Activated T-cell treated with anti-CD3 and anti-CD28 coated beads, Interleukin-2, amount 50 U/mL, for 4 hours (primary cell): ENCODE data around the gene PSENEN. TPM values are rescaled to one million over a fixed set of nuclear protein-coding genes. Genes with fewer than 3 reads are reported as not detected.
"Not testable (repeated sequence)": the region's sequence is repeated elsewhere in the genome, so short reads cannot be mapped to it uniquely, and the experiment has no call there.

Experiments
- ATAC-seq, 2 donors: fragments of 200-7000 bp; cut with Tn5 transposase; one replicate each; pipeline ENCODE4 v1.10.0; 2021
- DNase-seq: peaks from one replicate; pipeline ENCODE4 v3.0.0-alpha.2; 2020
- H3K27me3 Mint-ChIP-seq: one replicate; pipeline ENCODE4 v1.8.0; 2021; ENCODE audit warnings: low read depth, mixed read lengths
- H3K36me3 Mint-ChIP-seq: one replicate; pipeline ENCODE4 v1.8.0; 2022; ENCODE audit warnings: mixed read lengths; ENCODE audit not compliant: insufficient read depth
- H3K4me1 Mint-ChIP-seq: one replicate; pipeline ENCODE4 v1.8.0; 2021; ENCODE audit warnings: low read depth, mixed read lengths
- H3K4me3 Mint-ChIP-seq: one replicate; pipeline ENCODE4 v1.8.0; 2021; ENCODE audit warnings: mild to moderate bottlenecking, moderate library complexity, mixed read lengths
- H3K9me3 Mint-ChIP-seq: one replicate; pipeline ENCODE4 v1.8.0; 2021; ENCODE audit warnings: mixed read lengths
- total RNA-seq, 3 donors: library from RNA; stranded (reverse); gene quantifications; one replicate each; pipeline ENCODE4 v1.2.1, GENCODE V29; 2021

Gene PSENEN
- total RNA-seq, 3 donors from 2014 or later: 46.1 to 49.3 (median 47.9) TPM

DNA sequence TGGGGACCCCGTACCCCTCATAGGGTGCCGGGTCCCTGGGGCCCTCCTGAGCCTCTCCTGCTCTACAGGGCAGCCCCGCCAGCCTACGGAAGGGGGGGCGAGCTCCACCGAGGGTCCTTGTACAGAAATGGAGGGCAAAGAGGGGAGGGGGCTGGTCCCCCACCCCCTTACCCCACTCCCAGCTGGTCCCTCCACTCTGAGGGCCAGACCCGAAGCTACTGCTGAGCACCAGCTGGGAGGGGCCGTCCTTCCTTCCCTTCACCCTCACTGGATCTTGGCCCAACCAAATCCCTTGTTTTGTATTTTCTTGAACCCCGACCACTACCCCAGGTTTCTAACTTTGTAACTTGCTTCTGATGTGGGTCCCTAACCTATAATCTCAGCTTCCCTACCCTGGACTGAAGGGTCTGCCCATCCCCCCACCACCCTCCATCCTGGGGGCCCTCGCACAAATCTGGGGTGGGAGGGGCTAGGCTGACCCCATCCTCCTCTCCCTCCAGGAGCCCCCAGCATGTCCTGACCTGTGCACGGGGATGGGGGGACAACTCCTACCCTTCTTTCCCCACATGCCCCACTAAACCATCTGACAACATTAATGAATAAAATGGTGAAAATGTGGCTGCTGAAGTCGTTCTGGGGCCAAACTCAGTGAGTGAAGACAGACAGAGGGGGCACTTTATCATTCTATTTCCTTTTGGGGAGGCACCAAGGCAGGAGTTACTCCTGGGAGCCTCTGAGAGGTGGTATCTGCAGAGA lies 42.9 kb downstream of the PSENEN start:
- Mint-ChIP-seq H3K27me3 (no peaks in the 10 kb centered on the region), H3K4me1 (no peaks in the 10 kb centered on the region), H3K36me3 (peaks cover under 1% of the 10 kb centered on the region), H3K9me3 (no peaks in the 10 kb centered on the region), H3K4me3 (no peak overlapping the region)
- ATAC-seq (no peak), DNase-seq (no peak)

DNA sequence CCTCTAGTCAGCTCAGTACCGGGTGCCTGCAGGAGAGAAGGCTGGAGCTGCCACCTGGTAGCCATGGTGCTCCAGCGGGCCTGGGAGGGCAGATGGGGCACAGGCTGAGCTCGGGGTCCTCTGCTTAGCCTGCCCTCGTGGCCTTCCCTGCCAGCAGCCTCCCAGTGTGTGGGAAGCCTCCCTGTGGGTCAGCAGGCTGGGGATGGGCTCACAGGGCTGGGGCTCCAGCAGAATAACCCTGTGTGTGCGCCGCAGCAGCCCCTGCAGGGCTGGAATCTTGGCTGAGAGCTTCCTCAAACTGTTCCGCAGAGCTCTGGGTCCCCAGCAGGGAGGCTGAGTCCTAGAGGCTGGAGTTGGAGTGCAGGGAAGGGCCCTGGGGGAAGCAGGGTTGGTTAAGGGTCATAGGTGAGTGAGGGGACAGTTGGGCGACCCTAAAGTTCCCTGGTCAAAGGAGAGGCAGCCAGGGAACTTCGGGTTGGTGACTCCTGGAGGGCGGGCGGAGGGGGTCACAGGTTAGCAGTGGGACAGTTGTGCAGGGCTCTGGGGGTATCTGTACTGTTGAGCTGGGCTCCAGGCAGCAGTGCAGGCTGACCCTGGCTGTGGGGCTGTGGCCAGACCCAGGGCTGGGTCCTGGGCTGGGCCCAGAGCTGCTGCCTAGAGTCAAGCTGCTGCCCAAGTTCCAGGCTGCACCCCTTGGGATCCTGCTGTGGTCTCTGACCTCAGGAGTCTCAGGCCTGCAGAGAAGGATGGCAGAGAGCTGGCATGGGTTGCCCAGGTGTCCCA lies 43.9 kb downstream of the PSENEN start:
- ATAC-seq (no peak), DNase-seq (no peak)
- Mint-ChIP-seq H3K4me3 (no peak overlapping the region), H3K9me3 (no peaks in the 10 kb centered on the region), H3K27me3 (peaks cover 5% of the 10 kb centered on the region), H3K4me1 (no peaks in the 10 kb centered on the region), H3K36me3 (no peaks in the 10 kb centered on the region)

DNA sequence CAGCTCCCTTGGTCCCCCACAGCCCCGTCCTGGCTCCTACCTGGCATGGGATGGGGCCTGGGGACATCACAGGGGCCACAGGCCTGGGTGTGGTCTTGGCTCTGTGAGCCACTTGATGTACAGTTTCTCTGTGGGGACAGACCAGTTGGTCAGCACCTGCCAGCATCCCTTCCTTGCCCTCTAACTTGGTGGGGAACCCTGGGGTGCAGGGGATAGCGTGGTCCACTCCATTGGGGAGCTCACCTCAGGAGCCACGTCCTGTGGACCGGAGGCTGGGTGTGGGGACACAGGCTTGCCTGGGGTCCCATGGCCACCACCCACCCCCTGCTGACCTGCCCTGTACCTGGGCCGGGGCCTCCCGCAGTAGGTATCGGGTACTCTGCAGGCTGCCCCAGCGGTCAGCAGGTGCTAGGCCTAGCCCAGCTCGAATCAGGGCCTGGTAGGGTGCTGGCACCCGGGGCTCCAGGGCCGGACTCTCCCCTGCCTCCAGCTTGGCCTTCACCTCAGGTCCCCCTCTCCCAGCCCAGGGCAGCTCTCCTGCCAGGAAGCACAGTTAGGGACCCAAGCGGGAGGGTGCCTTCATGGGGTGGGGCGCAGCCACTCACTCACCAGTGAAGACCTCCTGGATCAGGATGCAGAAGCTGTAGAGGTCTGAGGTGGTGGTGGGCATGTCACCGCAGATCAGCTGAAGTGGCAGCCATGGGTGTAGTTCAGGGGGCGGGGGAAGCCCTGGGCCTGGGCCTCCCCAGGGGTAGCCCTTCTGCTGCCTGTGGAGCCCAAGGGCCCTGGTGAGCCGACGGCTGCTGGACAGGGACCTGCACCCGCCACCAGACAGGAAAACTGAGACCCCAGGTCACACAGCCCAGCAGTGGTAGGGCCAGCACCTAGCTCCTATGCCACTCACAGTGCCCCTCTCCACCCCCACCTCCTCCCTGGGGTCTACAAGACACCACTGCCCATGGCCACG lies 44.8 kb downstream of the PSENEN start:
- Mint-ChIP-seq H3K9me3 (no peaks in the 10 kb centered on the region), H3K4me3 (no peak overlapping the region), H3K27me3 (peaks cover 5% of the 10 kb centered on the region), H3K4me1 (no peaks in the 10 kb centered on the region), H3K36me3 (no peaks in the 10 kb centered on the region)
- DNase-seq (no peak), ATAC-seq (no peak)

DNA sequence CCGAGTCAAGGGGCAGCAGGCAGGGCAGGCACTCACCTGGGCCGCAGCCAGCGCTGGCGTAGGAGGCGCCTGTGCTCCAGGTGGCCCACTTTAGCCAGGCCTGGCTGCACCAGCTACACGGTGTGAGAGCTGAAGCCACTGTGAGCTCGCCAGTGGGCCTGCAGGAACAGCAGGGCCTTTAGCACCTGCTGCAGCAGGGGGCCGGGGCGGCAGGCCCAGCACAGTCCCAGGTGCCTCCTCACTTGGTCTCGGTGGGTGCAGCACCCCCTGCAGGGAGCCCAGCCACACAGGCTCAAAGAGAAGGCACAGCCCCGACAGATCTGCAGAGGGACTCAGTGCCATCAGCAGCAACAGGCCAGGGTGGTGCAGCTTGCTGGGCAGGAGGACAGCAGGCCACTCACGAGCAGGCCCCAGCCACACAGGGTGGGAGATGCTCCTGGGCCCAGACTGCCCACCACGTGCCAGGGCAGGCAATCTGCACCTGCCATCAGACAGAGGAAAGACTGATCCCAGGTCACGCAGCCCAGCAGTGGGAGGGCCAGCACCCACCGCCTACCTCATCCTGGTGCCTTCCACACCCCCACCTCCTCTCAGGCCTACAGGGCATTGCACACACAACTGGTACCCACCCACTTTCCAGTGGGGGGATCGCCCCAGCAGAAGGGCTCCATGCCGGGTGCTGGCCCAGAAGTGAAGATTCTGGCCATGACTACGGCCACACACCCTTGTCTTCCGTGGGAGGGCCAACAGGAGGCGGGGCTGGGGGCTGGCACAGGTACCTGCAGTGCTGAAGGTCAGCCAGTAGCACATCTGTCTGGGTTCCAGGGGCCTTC lies 45.7 kb downstream of the PSENEN start:
- DNase-seq (no peak), ATAC-seq (peak; percentile 27 to 49)
- no peaks in the 10 kb centered on the region for H3K36me3 Mint-ChIP-seq
- peaks cover 10% of the 10 kb centered on the region for H3K27me3 Mint-ChIP-seq
- no peaks in the 10 kb centered on the region for H3K9me3 Mint-ChIP-seq
- H3K4me3 Mint-ChIP-seq: no peak overlapping the region
- no peaks in the 10 kb centered on the region for H3K4me1 Mint-ChIP-seq

DNA sequence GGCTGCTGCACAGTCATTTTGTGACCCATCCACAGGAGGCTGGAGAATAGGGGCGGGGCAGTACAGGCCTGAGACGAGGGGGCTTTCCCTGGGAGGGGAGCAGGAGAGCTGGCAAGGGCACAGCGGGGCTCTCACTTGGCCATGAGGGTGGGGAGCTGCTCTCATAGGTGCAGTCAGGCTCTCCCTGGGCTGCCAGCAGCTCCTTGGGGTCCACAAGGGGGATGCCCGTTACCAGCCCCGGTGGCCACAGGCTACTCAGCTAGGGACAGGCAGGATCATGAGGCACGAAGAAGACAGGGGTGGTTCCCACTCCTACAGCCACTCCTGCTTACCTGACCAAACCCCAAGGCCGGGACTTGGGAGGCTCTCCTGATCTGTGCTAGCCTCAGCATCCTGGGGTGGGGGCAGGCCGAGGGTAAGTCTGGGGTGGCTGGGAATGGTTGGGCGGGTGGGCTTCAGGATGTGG lies 46.4 kb downstream of the PSENEN start:
- H3K27me3 Mint-ChIP-seq: peaks cover 17% of the 10 kb centered on the region
- DNase-seq (no peak), ATAC-seq (no peak)

DNA sequence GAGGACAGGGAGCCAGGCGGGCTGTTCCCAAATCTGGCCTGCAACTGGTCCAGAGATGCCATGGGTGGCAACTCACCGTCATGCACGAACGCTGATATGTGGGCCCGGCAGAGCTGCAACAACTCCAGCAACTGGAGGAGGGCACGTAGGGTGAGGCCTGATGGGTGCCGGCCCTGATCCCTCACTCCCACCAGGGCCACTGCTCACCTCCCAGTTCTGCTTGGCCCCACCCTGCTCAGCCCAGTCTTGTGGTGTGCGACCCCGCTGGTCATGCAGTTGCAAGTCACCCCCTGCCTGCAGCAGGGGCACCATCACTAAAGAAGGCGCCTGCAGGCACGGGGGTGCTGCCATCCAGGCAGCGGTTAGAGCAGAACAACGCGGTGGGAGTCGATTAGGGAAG lies 46.9 kb downstream of the PSENEN start:
- Mint-ChIP-seq H3K4me3 (no peak overlapping the region), H3K36me3 (no peaks in the 10 kb centered on the region), H3K4me1 (no peaks in the 10 kb centered on the region), H3K27me3 (peaks cover 21% of the 10 kb centered on the region), H3K9me3 (no peaks in the 10 kb centered on the region)
- no peak for DNase-seq
- no peak for ATAC-seq

More for the DNA sequence above, 46.4 kb downstream of the PSENEN start:
- Mint-ChIP-seq H3K4me1 (no peaks in the 10 kb centered on the region), H3K36me3 (no peaks in the 10 kb centered on the region), H3K9me3 (no peaks in the 10 kb centered on the region), H3K4me3 (no peak overlapping the region)

DNA sequence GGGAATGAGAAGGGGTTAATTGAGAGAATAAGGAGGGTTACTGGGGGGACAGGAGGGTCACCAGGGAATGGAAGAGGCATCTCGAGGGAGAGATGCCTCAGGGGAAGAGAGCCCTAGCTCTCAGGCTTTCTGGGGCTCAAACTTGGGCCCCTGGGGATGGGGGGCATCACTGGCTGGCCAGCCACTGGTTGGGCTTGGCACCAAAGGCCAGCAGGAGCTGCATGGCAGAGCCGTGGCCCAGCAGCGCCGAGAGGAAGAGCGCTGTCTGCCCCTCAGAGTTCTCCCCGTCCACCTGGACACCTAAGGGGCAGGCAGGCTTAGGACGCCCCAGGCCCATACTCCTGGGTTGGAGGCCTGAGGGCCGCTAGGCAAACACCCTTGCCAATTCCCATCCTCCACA lies 47.4 kb downstream of the PSENEN start:
- DNase-seq: no peak
- H3K9me3 Mint-ChIP-seq: no peaks in the 10 kb centered on the region
- no peak overlapping the region for H3K4me3 Mint-ChIP-seq
- ATAC-seq: no peak
- peaks cover 26% of the 10 kb centered on the region for H3K27me3 Mint-ChIP-seq
- H3K4me1 Mint-ChIP-seq: no peaks in the 10 kb centered on the region
- no peaks in the 10 kb centered on the region for H3K36me3 Mint-ChIP-seq

DNA sequence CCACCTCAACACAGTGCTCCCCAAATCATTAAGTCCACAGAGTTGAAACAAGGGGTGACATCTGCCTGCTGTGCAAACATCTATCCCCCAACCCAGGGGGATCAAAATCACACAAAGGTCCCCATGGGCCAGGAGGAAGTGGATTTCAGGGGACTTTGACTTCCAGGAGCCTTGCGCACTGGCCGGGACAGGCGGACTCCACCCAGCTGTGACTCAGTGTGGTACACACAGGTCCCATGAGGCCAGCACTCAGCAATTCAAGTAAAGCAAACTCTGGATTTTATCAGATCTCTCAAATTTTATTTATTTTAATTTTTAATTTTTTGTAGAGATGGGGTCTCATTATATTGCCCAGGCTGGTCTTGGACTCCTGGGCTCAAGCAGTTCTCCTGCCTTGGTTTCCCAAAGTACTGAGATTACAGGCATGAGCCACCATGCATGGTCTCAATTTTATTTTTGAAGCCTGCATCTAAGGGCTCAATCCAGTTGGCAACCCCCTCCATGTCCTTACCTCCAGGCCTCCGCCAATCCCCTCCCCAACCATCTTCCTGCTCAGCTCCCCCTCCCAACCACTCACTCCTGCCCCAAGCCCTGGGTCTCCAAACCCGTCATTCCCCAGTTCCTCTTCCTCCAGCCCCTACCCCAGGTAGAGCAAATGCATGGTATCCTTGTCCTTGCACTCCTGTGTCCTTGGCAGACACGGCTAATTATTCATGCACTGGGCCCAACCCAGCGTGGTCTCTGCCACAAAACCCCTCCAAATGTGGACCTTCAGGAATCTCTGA lies 48.1 kb downstream of the PSENEN start:
- no peaks in the 10 kb centered on the region for H3K9me3 Mint-ChIP-seq
- H3K4me1 Mint-ChIP-seq: no peaks in the 10 kb centered on the region
- no peaks in the 10 kb centered on the region for H3K36me3 Mint-ChIP-seq
- peaks cover 31% of the 10 kb centered on the region for H3K27me3 Mint-ChIP-seq
- no peak for DNase-seq
- H3K4me3 Mint-ChIP-seq: no peak overlapping the region
- ATAC-seq: no peak

DNA sequence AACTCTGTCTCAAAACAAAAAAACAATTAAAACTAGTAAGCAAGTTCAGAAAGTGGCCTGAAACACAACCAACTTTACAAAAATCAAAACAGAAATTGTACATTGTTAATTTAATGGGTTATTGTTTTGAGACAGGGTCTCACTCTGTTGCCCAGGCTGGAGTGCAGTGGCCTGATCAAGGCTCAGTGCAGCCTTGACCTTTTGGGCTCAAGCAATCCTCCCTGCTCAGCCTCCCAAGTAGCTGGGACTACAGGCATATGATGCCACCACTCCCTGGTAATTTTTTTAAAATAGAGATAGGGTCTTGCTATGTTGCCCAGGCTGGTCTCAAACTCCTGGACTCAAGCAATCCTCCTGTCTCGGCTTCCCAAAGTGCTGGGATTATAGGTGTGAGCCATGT lies 50.1 kb downstream of the PSENEN start:
- not testable (repeated sequence) for H3K9me3 Mint-ChIP-seq, H3K4me1 Mint-ChIP-seq, ATAC-seq, DNase-seq, H3K4me3 Mint-ChIP-seq, H3K36me3 Mint-ChIP-seq
- H3K27me3 Mint-ChIP-seq: peaks cover 36% of the 10 kb centered on the region

Other genes starting within 250 kb of the PSENEN start
- gene DMKN, start 232.0 kb upstream of the PSENEN start, total RNA-seq: 1 to 10 TPM in 1 of 3 donors, under 1 TPM in 2; 0.49 to 1.3 (median 0.95) TPM
- gene SBSN, start 217.3 kb upstream of the PSENEN start, total RNA-seq: not detected
- gene GAPDHS, start 212.2 kb upstream of the PSENEN start, total RNA-seq: not detected
- 100 to 1,000 TPM; 111 to 148 (median 115) TPM for gene TMEM147, start 200.0 kb upstream of the PSENEN start, total RNA-seq
- gene ATP4A, start 182.0 kb upstream of the PSENEN start, total RNA-seq: not detected
- gene PMIS2, start 159.5 kb upstream of the PSENEN start, total RNA-seq: not detected
- gene HAUS5, start 132.9 kb upstream of the PSENEN start, total RNA-seq: 10 to 100 TPM; 39.2 to 48.1 (median 41.3) TPM
- 100 to 1,000 TPM; 136 to 153 (median 139) TPM for gene RBM42, start 116.6 kb upstream of the PSENEN start, total RNA-seq
- 1 to 10 TPM in 1 of 3 donors, under 1 TPM in 2; 0.16 to 1.2 (median 0.56) TPM for gene ETV2, start 103.9 kb upstream of the PSENEN start, total RNA-seq
- 100 to 1,000 TPM; 462 to 480 (median 465) TPM for gene COX6B1, start 97.3 kb upstream of the PSENEN start, total RNA-seq
- under 1 TPM; 0.22 to 0.26 (median 0.23) TPM for gene UPK1A, start 79.1 kb upstream of the PSENEN start, total RNA-seq
- gene ZBTB32, start 41.1 kb upstream of the PSENEN start, total RNA-seq: 100 to 1,000 TPM in 2 of 3 donors, 10 to 100 TPM in 1; 90.8 to 136 (median 101) TPM
- gene KMT2B, start 27.6 kb upstream of the PSENEN start, total RNA-seq: 10 to 100 TPM; 64.1 to 74.8 (median 74.5) TPM
- gene IGFLR1, start 3.2 kb upstream of the PSENEN start, total RNA-seq: 10 to 100 TPM; 24.0 to 32.7 (median 29.8) TPM
- gene U2AF1L4, start 233 bp upstream of the PSENEN start, total RNA-seq: 10 to 100 TPM; 18.9 to 25.2 (median 19.4) TPM
- 1 to 10 TPM; 5.8 to 6.4 (median 6.4) TPM for gene LIN37, start 2.9 kb downstream of the PSENEN start, total RNA-seq
- gene HSPB6, start 11.4 kb downstream of the PSENEN start, total RNA-seq: under 1 TPM; 0.22 to 0.46 (median 0.37) TPM
- gene PROSER3, start 12.5 kb downstream of the PSENEN start, total RNA-seq: 10 to 100 TPM; 27.2 to 33.7 (median 27.3) TPM
- 1 to 10 TPM; 5.5 to 6.9 (median 6.2) TPM for gene ARHGAP33, start 29.9 kb downstream of the PSENEN start, total RNA-seq
- not detected for gene PRODH2, start 67.2 kb downstream of the PSENEN start, total RNA-seq
- under 1 TPM in 2 of 3 donors, not detected in 1; 0.13 to 0.16 TPM for gene NPHS1, start 106.9 kb downstream of the PSENEN start, total RNA-seq
- gene KIRREL2, start 111.3 kb downstream of the PSENEN start, total RNA-seq: under 1 TPM; 0.24 to 0.92 (median 0.86) TPM
- under 1 TPM in 2 of 3 donors, not detected in 1; 0.24 to 0.34 TPM for gene APLP1, start 122.9 kb downstream of the PSENEN start, total RNA-seq
- gene NFKBID, start 154.9 kb downstream of the PSENEN start, total RNA-seq: 100 to 1,000 TPM; 138 to 149 (median 142) TPM
- 10 to 100 TPM; 22.6 to 37.1 (median 24.0) TPM for gene HCST, start 156.9 kb downstream of the PSENEN start, total RNA-seq
- gene TYROBP, start 162.6 kb downstream of the PSENEN start, total RNA-seq: under 1 TPM in 2 of 3 donors, not detected in 1; 0.52 to 0.69 TPM
- 10 to 100 TPM; 14.1 to 15.3 (median 14.4) TPM for gene LRFN3, start 190.7 kb downstream of the PSENEN start, total RNA-seq
- 10 to 100 TPM; 27.3 to 29.7 (median 28.0) TPM for gene SDHAF1, start 249.5 kb downstream of the PSENEN start, total RNA-seq